Activated naive CD4-positive, alpha-beta T cell treated with anti-CD3 and anti-CD28 coated beads, Interleukin-2, amount 50 U/mL, for 16 hours (primary cell): ENCODE data around the gene CARMIL1.
"Not testable (repeated sequence)": the region's sequence is repeated elsewhere in the genome, so short reads cannot be mapped to it uniquely, and the experiment has no call there.

ENCODE experiments used
- DNase-seq: peaks from one replicate; pipeline ENCODE4 v3.0.0-alpha.2; 2020

CARMIL1 gene

DNA sequence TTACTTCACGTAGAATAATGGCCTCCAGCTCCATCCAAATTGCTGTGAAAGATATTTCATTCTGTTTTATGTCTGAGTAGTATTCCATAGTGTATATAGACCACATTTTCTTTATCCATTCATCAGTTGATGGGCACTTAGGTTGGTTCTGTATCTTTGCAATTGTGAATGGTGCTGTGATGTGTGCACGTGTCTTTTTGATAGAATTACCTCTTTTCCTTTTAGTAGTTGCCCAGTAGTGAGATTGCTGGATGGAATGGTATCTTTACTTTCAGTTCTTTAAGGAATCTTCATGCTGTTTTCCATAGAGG lies 91.8 kb downstream of the CARMIL1 start:
- no peak for DNase-seq

DNA sequence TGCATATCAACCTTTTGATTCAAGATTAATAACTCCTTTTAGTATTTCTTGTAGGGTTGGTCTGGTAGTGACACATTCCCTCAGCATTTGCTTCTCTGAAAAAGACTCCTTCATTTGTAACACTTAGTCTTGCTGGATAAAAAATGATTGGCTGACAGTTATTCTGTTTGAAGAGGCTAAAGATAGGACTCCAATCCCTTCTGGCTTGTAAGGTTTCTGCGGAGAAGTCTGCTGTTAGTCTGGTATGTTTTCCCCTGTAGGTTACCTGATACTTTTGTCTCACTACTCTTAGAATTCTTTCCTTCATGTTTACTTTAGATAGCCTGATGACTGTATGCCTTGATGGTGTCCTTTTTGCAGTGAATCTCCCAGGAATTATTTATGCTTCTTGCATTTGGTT lies 96.0 kb downstream of the CARMIL1 start:
- DNase-seq, result no peak

DNA sequence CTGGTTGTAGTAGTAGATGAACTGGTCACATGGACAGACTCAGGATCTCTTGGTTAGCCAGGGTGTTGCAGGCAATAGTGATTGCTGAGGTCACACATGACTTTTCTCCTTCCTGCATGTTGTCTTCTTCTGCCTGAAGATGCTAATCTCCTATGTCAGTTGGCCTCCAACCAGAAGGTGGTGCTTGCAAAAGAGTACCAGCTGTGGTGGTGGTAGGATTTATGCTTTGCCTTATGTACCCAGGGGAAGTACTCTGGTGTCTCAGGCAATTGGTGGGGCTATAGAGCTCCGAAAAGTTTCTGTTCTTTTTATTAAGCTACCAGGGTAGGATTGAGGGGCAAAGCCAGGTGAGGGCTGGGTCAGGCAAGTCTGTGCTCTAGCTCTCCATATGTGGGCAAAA lies 98.5 kb downstream of the CARMIL1 start:
- DNase-seq, result no peak

DNA sequence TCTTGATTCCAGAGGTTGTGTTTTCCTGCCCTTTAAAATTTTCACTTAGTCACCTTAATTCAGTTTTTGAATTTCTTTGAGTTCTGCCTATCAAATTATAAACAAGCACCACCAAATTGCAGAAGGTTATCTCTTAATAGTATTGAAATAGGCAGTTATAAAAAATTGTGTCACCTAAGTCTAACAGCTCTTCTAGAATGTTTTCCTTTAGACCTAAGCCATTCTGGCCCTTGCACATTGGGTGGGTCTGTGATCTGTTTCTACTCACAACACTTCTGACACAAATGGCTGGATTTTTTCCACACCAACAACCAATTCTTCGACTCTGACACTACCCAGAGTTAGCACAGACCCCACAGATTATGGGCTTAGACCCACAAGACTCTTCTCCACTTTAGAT lies 101.9 kb downstream of the CARMIL1 start:
- no peak for DNase-seq

DNA sequence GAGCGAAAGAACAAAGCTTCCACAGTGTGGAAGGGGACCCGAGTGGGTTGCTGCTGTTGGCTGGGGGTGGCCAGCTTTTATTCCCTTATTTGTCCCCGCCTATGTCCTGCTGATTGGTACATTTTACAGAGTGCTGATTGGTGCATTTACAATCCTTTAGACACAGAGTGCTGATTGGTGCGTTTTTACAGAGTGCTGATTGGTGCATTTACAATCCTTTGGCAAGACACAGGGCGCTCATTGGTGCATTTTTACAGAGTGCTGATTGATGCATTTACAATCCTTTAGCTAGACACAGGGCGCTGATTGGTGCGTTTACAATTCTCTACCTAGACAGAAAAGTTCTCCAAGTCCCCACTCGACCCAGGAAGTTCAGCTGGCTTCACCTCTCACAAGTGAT lies 103.3 kb downstream of the CARMIL1 start:
- not testable (repeated sequence) for DNase-seq

DNA sequence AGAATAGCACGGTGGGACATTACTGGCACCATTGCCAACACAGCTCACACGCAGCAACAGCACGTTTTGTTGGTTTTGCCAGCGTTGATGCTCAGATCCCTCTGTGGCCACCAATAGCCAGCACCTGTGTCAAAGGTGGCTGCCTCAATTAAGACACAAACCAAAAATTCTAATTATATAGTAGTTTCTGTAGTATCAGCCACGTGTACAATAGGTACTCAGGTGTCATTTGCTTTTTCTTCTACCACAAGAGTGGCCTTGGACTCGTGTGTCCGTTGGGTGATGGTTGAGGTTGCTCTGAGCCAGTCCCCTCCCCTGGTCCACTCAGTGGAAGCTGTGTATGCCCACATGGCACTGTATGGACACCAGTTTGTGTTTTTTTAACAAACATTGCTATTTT lies 105.1 kb downstream of the CARMIL1 start:
- DNase-seq, result no peak

DNA sequence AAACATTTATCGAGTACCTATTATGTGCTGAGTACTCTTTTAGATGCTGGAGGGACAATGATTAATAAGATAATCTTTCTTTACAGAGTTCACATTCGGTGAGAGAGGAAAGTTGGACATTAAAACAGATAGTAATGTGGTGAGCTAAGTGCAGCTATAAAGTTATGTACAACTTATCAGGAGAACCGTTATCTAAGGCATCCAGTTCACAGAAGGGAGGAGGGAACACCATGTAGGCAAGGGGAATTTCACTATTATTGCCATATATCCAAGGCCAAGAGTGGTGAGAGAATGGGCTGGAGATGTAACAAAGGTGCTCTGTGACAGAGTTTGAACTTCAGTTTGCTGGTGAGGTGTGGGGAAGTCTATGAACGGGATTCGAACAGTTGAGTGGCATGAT lies 105.8 kb downstream of the CARMIL1 start:
- no peak for DNase-seq

DNA sequence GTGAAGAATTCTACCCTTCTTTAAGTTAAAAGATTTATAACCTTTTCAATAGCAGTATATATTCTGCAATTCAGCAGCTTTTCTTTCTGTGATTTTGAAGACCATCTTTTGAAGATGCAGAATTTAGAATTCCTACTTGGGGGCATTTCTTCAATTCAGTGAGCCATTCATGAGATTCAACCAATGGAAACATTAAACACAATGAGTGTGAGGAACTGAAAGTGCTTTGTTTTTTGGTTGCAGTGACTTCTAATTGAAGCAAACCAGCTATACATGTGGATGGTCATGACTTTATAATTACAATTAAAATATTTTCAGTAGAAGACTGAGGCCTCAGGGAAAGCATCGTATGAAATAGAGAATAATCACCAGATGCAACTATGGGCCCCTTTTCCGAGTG lies 108.3 kb downstream of the CARMIL1 start:
- no peak for DNase-seq

DNA sequence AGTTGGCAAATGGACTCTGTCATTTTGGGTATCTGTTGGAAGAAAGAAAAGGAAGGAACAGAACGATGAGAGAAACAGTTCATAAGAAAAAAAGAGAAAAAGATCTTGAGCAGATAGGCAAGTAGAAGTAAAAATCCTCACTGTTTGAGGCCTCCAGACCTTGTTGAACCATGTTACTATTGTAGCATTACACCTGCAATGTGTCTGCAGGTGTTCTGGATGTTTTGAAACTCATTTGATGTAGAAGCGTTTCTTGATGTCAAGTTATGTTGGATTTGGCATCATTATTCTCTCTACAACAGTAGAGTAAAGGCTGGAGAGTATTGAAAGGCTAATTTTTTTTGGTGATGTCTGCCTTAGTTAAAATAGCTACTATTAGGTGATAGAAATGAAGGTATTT lies 108.7 kb downstream of the CARMIL1 start:
- no peak for DNase-seq

DNA sequence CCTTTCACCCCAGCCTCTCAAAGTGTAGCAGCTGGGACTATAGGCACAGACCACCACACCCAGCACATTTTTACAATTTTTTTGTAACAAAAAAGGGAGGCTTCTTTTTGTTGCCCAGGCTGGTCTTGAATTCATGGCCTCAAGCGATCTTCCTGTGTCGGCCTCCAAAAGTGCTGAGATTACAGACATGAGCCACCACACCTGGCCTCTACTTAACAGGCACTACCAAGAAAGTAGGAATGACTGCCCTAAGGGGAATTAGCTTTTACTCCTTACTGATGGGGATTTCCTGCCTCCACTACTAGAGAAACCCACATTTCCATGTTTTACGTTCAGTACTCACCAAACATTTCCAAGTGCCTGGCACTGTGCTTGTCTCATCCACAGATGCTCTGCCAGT lies 109.6 kb downstream of the CARMIL1 start:
- no peak for DNase-seq

DNA sequence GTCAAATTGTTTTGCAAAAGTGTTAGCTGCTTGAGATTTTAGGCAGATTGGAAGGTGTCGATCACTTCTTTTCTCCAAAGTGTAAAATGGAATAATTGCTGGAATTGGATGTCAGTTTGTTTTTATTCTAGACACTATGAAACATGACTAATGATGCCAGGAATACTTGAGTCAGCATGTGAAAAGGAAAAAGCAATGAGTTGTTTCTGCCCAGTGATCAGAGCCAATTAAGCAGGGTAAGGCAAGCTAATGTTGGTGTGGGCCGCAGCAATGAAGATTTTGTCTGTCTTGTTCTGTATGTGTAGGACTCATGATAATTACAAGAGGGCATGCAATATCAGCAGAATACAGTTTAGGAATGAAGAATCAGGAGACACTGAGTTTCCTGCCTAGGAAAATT lies 110.3 kb downstream of the CARMIL1 start:
- DNase-seq, result no peak

DNA sequence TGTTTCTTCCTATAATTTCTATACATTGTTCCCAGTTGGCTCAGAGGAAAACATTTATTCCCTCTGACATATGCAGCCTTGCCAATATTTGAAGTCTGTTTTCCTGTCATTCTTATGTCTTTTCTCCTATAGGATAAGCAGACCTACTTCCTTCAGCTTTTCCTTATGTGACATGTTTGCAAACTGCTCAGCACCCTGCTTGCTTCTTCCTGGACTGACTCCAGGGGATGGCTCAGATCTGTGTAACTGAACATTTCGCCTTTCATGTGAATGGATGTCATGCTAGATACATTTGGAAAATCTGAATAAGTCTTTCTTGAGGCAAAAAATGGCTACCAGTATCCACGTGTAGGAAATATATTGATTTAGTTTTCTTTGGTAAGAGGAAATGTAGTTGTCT lies 113.2 kb downstream of the CARMIL1 start:
- no peak for DNase-seq

DNA sequence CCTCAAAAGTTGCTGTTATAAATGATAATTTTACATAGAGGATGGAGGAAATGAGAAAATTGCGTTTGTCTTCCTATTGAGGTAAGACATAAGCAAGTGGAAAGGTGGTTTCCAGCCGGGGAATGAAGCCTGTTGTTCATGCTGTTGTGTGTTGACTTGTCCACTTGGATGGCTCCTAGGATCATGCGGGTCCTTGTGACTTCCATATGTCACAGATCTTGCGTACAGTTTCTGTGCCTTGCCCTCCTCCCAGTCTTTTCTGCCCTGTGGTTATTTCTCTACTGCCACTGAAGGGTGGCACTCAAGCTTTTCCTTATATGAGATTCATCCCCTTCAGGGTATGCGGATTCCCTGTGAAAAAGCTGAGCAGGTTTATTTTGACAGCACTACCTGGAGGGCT lies 116.6 kb downstream of the CARMIL1 start:
- DNase-seq, result no peak

DNA sequence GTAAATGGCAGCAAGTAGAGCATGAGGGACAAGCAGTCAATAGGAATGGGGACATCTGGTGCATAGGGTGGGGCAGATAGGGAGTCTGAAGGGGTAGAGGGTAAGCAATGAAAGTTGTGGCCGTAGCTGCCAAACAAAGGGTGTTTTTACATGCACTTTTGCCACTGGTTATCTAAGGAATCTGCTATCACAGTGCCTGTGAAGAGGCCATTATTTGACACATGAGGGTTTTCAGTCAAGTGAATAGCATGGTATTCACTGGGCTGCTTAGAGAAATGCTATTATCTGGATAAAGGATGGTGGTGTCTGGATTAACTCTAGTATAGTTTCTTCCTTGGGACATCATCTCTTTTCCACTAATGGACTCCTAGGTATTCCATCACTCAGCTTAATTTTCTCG lies 118.2 kb downstream of the CARMIL1 start:
- no peak for DNase-seq

DNA sequence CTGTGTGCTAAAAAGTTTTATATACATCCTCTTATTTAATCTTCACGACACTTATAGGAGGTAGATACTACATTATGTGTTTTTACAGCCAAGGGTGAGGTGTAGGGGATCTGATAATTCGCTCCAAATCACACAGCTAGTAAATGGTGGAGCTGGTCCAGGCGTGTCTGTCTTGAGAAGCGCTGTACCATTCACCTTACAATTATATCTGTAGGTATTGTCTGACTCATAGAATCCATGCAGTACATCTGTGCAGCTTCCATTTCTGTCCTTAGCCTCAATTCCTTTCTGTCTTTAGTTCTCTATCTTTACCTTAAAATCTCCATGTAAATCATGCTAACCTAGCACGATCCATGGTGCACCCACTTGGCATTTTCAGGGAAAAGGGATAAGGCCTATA lies 120.7 kb downstream of the CARMIL1 start:
- no peak for DNase-seq

DNA sequence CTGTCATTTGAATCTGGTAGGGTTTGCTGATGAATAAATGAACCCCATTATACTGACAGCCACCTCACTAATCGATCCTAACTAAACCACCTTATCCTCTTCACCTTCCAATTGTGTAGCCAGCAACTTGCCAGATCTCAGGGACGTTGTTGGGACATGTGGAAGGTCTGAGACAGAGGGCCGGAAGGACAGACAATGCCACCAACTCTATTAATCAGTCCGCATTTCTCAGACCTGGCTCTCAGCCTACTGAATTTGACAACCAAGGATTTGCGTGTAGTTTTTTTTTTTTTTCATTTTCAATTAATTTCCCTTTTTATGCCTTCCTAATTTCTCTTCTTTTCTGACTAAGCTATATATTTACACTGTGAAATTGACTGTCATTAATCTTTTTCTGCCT lies 122.5 kb downstream of the CARMIL1 start:
- no peak for DNase-seq

DNA sequence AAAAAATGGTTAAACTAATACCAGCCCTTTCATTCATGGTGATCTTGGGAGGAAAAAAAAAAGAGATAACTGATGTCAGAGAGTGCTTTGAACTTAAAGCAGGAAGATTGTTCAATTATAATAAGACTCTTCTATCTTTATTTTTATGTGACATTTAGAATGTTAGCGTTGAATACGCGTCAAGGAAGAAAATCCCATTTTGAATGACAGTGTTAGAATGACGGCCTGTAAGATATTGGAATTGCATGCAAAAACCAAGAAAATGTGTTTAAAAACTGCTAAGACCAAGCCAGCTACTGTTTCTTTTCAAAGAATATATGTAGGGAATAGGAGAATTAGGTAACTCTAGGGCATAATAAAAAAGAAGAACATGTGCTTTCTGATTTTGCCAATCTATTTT lies 123.0 kb downstream of the CARMIL1 start:
- DNase-seq, result no peak

DNA sequence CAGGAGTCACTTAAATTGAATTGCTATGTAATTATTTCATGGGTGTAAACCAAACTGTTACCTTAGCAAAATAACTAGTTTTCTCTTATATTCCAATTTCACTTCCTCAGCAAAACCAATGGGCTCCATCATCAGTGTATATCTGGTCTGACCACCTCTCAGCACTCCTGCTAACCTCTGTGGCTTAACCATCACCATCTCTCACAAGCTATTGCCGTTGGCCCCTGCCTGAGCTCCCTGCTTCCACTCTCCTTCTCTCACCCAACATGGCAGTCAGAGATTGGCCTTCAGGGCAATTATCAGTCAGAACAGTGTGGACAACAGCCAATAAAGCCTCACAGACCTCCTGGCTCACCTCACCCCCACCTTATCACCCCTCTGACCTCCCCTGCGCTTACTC lies 124.0 kb downstream of the CARMIL1 start:
- no peak for DNase-seq

DNA sequence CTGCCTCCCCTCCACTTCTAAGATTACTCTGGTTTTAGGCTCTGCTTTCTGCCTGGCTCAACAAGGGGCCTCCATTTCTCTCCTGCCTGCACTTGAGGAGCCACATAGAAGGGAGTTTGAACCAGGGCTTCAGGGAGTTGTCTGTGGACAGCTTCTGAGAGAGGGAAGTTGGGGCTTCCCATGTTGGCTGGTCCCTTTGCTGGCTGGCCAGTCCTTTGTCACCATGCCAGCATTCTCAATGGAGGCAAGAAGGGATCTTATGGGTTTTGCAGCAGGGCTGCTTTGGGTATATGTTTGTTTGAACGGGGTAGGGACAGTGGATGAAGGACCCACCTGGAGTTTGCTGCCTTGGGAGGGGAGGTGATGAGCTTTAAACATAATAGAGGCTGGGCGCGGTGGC lies 124.9 kb downstream of the CARMIL1 start:
- no peak for DNase-seq

DNA sequence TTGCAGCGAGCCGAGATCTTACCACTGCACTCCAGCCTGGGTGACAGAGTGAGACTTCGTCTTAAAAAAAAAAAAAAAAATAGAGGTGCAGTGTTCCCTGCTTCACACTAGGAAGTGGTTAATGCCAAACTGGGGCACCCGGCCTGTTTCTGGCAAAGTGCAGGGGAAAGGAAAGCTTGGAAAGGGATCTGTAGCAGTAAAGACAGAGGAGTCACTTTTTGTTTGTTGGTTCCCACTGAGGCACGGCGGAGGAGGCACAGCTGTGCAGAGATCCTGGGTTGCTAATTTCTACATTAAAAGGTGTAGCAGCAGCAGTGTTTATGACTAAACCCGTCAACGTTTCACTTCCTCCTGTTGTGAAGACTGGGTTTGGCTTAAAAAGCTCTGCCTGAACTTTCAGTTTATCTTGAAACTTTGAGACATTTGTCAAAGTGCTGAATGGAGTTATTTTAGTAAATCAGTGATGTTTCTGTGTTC lies 125.6 kb downstream of the CARMIL1 start:
- DNase-seq, result peak; percentile 28

DNA sequence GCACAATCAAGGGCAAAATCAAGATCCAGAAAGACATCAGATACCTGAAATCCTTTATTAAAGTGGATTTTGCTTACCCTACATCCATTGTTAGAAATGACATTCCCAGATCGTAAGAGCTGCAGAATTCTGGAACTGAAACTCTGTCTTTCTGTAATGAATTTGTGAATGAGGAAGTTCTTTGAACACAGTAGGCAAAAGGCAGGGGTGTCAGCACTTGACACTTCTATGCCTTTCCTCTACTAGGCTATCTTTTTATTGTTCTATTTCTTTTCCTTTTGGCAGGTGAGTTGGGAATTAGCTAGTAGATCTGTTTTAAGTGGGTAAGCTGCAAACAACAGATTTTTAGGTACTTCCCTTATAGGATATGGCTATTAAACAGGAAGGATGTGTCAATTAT lies 126.3 kb downstream of the CARMIL1 start:
- DNase-seq, result no peak

DNA sequence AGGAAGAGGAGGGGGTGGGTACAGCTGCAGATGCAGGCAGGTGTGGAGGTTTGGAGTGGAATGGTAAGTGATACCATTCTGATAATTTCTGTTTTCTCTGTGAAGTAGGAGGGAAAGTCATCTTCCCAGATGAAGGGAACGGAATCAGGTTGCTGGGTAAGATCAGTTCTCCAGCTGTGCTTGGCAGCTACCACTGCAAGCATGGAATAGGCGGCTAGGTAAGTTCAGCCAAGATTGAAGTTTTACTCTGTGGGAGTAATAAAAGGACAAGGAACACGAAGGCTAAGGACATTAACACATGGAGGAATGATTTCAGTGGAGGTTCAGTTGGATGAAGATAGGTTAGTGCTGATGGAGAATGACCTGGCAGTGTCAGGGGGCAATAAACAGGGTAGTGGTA lies 128.3 kb downstream of the CARMIL1 start:
- no peak for DNase-seq

DNA sequence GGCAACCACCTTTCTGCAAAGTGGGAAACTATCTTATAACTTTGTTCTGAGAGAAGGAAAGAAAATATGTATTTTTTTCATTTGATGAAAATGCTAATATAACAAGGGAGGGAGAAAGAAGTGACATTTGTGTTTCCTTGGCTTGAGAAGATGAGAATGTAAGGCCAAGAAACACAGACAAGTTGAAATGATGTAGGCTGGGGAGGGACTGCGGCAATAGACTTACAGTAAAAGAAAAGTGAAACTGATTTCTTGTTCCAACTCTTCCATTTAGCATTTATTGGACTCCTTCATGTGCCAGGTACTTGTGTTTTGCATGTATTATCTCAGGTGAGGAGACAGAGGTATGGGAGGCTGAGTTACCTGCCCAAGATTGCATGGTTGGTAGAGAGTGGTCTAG lies 130.9 kb downstream of the CARMIL1 start:
- no peak for DNase-seq

DNA sequence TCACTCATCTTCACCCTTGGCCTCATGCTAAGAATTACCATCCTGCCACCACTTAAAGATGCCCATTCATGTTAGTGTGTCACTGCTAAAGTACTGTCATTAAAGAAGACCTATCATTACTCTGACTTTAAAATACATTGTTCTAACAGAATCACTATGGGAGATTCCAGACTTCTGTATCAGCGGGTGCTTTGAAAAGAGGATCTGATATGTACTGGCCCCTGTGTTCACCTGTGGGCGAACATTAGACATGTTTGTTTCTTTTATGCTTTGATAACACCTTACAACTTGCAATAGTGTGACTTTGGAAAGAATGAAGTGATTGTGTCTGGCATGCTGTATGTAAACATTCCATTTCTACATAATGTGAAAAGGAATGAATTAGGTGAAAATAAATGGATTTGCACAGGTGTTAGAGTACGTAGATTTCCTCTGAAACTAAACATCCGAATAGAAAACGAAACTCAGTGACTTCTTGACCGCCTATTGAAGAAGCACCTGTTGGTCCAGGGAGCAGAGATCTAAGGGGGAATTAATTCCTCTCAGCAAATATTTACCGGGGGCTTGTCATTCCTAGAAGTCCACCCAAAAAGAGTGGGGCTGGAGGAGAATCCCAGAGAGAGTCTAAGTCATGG lies 132.3 kb downstream of the CARMIL1 start:
- DNase-seq, result no peak

DNA sequence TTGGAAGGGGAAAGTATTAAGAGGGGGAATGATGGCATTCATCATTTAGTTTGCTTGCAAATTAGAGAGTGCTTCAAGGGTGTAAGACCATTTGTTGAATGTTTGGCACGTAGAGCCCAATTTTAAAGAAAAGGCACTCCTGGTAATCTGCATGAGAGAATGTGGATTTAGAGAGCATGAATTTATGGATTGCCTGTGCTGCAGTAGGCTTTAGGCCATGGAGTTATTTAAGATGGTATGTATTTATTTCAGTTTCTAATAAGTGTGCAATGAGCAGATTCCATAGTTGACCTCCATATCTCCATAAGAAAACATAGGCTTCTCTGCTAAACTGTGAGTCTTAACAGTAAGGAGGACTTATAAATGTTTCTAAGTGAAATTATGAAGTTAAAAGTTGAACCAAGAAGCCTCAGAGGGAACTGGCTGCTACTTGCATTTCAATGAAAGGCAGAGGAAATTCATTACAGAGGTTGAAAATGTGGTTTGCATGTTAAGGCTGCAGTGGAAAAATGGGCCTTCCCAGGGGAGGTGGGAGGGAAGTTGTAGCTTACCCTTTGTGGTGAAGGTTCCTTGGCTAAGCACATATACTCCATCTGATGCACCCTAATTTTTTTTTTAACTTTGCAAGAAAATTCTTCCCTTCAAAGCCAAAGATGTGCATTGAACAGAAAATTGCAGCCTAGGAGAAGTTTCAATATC lies 134.2 kb downstream of the CARMIL1 start:
- DNase-seq, result no peak
